ENCODE data around the gene TTC16.

DNA sequence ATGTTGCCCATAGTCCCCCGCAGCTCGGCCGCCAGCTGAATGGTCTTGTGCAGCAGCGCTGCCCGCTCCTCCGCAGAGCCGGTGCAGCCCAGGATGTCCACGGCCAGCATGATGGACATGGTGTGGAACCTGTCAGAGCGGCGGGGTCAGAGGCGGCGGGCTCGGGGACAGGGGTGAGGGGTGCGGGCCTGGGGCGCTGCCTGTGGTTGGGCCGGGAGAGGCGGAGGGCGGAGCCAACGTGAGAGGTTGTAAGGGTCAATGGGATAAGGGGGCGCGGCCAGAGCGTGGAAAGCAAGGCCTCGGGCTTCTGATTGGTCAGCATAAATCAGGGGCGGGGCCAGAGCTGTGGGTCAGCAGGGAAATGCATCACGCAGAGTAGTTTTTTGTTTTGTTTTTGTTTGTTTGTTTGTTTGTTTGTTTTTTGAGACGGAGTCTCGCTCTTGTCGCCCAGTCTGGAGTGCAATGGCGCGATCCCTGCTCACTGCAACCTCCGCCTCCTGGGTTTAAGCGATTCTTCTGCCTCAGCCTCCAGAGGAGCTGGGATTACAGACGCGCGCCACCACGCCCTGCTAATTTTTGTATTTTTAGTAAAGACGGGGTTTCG, 26.1 kb downstream of the TTC16 start:
- TF ChIP-seq MXI1 (conservative IDR thresholded peaks at IDR 0.05; ENCODE audit: poor library complexity, severe bottlenecking) (no peak), SMC3 (conservative IDR thresholded peaks at IDR 0.05; ENCODE audit: poor library complexity) (no peak), POLR2AphosphoS5 (IDR thresholded peaks at IDR 0.05) (no peak), EP300 (conservative IDR thresholded peaks at IDR 0.05; ENCODE audit: poor library complexity, severe bottlenecking) (no peak), TAF1 (IDR thresholded peaks at IDR 0.05; ENCODE audit: low read depth) (no peak), EZH2 (IDR thresholded peaks at IDR 0.05; ENCODE audit: borderline replicate concordance, insufficient read depth, low read length, poor library complexity, severe bottlenecking) (no peak), RAD21 (conservative IDR thresholded peaks at IDR 0.05) (no peak)
- TF ChIP-seq, protein P1, sequence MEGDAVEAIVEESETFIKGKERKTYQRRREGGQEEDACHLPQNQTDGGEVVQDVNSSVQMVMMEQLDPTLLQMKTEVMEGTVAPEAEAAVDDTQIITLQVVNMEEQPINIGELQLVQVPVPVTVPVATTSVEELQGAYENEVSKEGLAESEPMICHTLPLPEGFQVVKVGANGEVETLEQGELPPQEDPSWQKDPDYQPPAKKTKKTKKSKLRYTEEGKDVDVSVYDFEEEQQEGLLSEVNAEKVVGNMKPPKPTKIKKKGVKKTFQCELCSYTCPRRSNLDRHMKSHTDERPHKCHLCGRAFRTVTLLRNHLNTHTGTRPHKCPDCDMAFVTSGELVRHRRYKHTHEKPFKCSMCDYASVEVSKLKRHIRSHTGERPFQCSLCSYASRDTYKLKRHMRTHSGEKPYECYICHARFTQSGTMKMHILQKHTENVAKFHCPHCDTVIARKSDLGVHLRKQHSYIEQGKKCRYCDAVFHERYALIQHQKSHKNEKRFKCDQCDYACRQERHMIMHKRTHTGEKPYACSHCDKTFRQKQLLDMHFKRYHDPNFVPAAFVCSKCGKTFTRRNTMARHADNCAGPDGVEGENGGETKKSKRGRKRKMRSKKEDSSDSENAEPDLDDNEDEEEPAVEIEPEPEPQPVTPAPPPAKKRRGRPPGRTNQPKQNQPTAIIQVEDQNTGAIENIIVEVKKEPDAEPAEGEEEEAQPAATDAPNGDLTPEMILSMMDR (IDR thresholded peaks at IDR 0.05; ENCODE audit: poor library complexity, severe bottlenecking): no peak
- TF ChIP-seq, protein P2, sequence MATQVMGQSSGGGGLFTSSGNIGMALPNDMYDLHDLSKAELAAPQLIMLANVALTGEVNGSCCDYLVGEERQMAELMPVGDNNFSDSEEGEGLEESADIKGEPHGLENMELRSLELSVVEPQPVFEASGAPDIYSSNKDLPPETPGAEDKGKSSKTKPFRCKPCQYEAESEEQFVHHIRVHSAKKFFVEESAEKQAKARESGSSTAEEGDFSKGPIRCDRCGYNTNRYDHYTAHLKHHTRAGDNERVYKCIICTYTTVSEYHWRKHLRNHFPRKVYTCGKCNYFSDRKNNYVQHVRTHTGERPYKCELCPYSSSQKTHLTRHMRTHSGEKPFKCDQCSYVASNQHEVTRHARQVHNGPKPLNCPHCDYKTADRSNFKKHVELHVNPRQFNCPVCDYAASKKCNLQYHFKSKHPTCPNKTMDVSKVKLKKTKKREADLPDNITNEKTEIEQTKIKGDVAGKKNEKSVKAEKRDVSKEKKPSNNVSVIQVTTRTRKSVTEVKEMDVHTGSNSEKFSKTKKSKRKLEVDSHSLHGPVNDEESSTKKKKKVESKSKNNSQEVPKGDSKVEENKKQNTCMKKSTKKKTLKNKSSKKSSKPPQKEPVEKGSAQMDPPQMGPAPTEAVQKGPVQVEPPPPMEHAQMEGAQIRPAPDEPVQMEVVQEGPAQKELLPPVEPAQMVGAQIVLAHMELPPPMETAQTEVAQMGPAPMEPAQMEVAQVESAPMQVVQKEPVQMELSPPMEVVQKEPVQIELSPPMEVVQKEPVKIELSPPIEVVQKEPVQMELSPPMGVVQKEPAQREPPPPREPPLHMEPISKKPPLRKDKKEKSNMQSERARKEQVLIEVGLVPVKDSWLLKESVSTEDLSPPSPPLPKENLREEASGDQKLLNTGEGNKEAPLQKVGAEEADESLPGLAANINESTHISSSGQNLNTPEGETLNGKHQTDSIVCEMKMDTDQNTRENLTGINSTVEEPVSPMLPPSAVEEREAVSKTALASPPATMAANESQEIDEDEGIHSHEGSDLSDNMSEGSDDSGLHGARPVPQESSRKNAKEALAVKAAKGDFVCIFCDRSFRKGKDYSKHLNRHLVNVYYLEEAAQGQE (IDR thresholded peaks at IDR 0.05; ENCODE audit: borderline replicate concordance): no peak

Data from neural cell (in vitro differentiated cells).